ENCODE measurements around the gene STAG3.

The STAG3 gene

GRCh38 chr7:100156331-100157068, 21.2 kb upstream of the STAG3 start:
- no peak for DNase-seq

DNA sequence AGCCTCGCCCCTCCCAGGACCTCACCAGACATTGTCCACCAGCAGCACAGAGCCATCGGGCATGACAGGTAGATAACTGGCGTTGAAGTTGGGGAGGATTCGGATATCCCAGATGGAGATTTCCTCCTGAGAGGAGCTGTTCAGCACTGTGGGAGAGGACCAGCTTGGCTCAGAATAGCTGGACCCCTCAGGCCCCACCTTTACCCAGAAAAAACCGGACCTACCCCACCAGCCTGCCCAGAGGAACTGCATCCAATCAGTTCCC, 20.7 kb upstream of the STAG3 start:
- DNase-seq = no peak

GRCh38 chr7:100157334-100158228, 20.1 kb upstream of the STAG3 start:
- peak; percentile 11 for DNase-seq

- peak; percentile 94 for DNase-seq
Observed at GRCh38 chr7:100158229-100159098, 19.3 kb upstream of the STAG3 start, which contains the start of gene TRAPPC14. Gene TRAPPC14 (minus strand): TSS chr7:100158723. CDS start chr7:100158499, 224 bp downstream.

- DNase-seq = no peak
Observed at GRCh38 chr7:100159099-100159623, 18.6 kb upstream of the STAG3 start.

DNA sequence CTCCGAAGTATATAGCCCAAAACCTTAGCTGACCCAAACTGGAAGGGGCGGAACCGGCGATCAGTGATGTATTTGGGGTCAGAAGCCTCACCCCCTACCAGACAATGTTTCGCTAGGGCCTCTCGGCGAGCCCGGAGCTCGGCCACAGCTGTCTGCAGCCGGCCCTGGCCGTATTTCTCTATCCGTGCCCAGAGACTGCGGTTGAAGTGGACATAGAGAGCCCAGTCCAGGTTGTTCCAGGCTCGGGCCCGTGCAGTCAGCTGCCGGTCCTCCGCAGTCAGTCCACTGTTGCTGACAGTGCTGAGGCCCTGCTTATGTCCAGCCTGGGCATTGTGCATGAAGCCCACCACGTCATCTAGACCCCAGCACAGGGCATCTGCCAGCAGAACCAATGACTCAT, 17.7 kb upstream of the STAG3 start:
- DNase-seq = no peak

GRCh38 chr7:100163006-100163531, 14.6 kb upstream of the STAG3 start:
- no peak for DNase-seq

GRCh38 chr7:100163871-100164270, 13.8 kb upstream of the STAG3 start:
- no peak for DNase-seq

- no peak for DNase-seq
Observed at GRCh38 chr7:100166317-100166940, 11.3 kb upstream of the STAG3 start.

GRCh38 chr7:100166970-100167911, 10.5 kb upstream of the STAG3 start:
- DNase-seq = peak; percentile 34

DNA sequence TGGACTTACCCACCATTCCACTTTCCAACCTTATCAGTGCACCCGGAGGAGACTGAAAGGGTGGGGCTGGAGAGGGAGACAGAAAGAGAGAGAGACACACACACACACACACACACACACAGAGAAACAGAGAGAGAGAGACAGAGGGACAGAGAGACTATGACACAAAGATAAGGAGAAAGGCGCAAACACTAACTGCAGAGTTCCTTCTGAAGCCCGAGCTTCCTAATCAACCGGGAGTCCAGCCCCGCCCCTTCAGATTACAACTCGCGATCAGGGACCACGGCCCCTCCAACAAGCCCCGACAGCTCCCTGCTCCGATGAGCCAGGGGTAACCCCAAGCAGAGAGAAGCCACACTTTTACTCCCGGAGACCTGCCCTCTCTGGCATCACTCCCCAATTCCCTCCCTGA, 9.8 kb upstream of the STAG3 start:
- DNase-seq = no peak

DNA sequence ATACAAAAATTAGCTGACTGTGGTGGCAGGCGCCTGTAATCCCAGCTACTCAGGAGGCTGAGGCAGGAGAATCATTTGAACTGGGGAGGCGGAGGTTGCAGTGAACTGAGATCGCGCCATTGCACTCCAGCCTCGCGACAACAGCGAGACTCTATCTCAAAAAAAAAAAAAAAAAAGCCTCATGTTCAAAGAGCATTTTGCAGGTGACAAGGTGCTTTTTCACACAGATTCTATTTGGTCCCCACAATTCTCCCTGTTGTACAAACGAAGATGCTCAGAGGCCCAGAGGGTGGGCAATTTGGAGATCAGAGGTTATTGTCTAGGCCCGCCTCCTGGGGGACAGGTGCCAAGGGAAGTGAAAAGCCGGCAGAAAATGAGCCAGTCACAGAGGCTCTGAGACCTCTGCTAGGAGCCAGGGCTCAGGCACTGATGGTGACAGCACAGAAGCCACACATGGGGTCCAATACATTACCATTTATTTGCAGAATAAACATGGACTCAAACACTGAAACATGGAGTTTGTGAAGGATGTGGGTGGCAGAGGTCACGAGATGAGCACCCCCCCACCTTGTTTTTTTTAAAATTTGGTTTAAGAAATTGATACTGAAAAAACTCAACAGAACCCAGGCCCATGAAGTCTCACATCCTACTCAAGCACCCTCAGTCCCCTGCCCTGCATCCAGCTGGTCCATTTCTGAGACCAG, 8.4 kb upstream of the STAG3 start:
- DNase-seq = no peak

- DNase-seq = no peak
Observed at GRCh38 chr7:100170101-100170897, 7.4 kb upstream of the STAG3 start.

- peak; percentile 56 for DNase-seq
Observed at GRCh38 chr7:100171087-100171681, 6.5 kb upstream of the STAG3 start.

DNA sequence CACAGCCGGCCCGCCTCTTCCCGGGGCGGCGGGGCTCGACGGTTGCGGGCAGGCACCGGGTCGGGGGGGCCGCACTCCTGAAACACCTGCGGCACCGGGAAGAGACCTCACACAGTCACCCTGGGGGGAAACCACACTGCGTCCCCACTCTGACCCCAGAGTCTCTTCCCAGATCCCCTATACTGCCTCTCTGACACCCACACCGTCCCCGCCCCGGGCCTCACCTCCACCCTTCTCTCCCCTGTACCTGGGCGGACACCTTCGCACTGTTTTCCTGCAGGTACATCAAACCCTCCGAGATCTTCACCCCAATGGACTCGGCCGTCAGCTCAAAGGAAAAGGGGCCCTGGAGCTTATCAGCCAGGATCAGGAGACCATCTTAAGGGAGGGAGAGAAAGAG, 5.9 kb upstream of the STAG3 start:
- DNase-seq = peak; percentile 14

GRCh38 chr7:100173806-100174495, 3.8 kb upstream of the STAG3 start:
- no peak for DNase-seq

DNA sequence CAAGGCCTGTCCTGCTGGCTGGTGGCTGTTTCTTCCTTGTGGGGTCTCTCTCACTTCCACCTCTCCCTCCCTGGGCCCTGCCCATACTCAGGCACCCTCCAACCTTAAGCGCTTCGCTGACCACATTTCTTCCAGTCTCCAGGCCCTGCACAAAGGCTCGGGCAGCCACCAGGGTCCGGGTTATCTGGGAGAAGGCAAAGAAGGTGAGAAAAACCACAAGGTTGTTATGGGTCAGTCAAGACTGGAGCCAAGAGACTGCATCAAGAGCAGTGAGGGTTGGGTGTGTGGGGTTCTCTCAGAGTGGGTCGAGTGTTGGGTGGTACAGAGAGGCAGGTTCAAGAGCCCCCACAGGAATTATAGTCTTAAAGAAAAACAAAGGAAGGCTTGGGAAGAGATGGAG, 3.1 kb upstream of the STAG3 start:
- DNase-seq = no peak

- no peak for DNase-seq
Observed at GRCh38 chr7:100175296-100175935, 2.3 kb upstream of the STAG3 start.

All from retina (tissue), 1 donor.